Nephron progenitor cell (in vitro differentiated cells): ENCODE results near the gene TLR3.

Source experiments
- DNase-seq: peaks from one replicate; pipeline ENCODE4 v3.0.0; 2021
- H3K27ac Mint-ChIP-seq: 2 replicates; pipeline ENCODE4 v1.8.0; 2021; ENCODE audit warnings: mild to moderate bottlenecking, moderate library complexity, mixed read lengths
- H3K27me3 Mint-ChIP-seq: 2 replicates; pipeline ENCODE4 v1.8.0; 2021; ENCODE audit warnings: mild to moderate bottlenecking, low read depth, mixed read lengths; ENCODE audit not compliant: poor library complexity
- H3K36me3 Mint-ChIP-seq: 2 replicates; pipeline ENCODE4 v1.8.0; 2021; ENCODE audit warnings: low read depth, mixed read lengths
- H3K4me1 Mint-ChIP-seq: 2 replicates; pipeline ENCODE4 v1.8.0; 2021; ENCODE audit warnings: mixed read lengths
- H3K4me3 Mint-ChIP-seq: 2 replicates; pipeline ENCODE4 v1.8.0; 2021; ENCODE audit warnings: mild to moderate bottlenecking, moderate library complexity, mixed read lengths
- H3K9me3 Mint-ChIP-seq: 2 replicates; pipeline ENCODE4 v1.8.0; 2021; ENCODE audit warnings: mild to moderate bottlenecking, moderate library complexity, mixed read lengths
- TF ChIP-seq, protein P1 (sequence below): fragments of 200-600 bp; sonication (generic); IDR thresholded peaks from 2 replicates; pipeline ENCODE4 v1.5.0; 2021; ENCODE audit warnings: antibody characterized with exemption

The TLR3 gene

DNA sequence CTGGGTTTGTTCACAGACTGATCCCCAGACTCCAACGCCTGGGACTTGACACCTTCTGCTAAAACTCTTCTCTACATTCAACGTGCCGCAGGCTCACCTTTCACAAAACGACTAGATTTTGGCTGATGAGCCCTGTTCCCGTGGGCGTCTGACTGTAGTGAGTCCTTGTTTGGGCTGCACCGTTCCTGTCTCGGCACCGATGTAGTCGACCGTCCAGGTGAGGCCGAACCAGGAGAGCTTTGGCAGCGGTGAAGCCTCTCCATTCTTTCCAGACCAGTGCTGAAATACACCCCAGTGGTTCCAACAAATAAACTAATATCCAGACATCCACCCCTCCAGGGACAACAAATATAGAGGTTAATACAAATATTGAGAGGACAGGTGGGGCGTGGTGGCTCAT is 45.0 kb upstream of the TLR3 start:
- H3K36me3 Mint-ChIP-seq = peaks cover 12% of the 10 kb centered on the region
- peaks cover 27% of the 10 kb centered on the region for H3K9me3 Mint-ChIP-seq
- H3K4me1 Mint-ChIP-seq = peaks cover 43% of the 10 kb centered on the region
- peaks cover 18% of the 10 kb centered on the region for H3K27me3 Mint-ChIP-seq
- TF ChIP-seq, protein P1, sequence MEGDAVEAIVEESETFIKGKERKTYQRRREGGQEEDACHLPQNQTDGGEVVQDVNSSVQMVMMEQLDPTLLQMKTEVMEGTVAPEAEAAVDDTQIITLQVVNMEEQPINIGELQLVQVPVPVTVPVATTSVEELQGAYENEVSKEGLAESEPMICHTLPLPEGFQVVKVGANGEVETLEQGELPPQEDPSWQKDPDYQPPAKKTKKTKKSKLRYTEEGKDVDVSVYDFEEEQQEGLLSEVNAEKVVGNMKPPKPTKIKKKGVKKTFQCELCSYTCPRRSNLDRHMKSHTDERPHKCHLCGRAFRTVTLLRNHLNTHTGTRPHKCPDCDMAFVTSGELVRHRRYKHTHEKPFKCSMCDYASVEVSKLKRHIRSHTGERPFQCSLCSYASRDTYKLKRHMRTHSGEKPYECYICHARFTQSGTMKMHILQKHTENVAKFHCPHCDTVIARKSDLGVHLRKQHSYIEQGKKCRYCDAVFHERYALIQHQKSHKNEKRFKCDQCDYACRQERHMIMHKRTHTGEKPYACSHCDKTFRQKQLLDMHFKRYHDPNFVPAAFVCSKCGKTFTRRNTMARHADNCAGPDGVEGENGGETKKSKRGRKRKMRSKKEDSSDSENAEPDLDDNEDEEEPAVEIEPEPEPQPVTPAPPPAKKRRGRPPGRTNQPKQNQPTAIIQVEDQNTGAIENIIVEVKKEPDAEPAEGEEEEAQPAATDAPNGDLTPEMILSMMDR = no peak
- DNase-seq = no peak
- no peak overlapping the region for H3K27ac Mint-ChIP-seq
- no peak overlapping the region for H3K4me3 Mint-ChIP-seq

DNA sequence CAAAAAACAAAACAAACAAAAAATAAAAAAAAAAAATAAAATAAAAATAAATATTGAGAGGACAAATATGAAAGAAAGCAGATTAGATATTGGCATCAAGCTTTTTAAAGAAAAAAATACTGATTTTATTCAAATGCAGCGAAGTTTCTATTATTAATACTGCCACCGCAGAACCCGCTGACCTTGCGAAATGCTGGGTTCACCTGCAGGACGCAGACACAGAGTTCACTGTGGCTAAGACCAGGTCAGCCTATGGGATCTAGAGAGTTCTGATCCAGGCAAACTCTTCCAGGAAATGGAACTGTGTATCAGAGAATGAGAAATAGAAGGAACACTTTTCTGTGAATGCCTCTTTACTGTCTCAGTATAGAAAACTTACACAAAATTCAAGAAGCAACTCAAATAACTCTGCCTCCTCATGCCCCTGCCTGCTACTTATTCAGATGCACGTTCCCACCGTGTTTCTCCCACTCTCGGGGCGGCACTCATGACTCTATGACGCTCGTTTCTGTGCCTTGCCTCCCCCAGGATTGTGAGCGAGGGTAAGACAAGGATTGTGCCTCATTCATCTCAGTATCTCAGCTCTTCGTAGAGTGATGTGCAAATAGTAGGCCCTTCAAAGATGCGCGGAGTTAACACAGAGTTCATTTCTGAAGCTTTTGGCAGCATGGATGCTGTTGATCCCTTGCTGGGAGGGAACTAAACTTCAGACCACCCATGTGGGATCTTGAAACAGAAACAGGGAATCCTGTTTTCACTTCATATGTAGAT is 44.1 kb upstream of the TLR3 start:
- Mint-ChIP-seq H3K4me1 (peaks cover 40% of the 10 kb centered on the region), H3K4me3 (no peak overlapping the region), H3K27ac (no peak overlapping the region), H3K27me3 (peaks cover 20% of the 10 kb centered on the region), H3K9me3 (peaks cover 28% of the 10 kb centered on the region), H3K36me3 (peaks cover 14% of the 10 kb centered on the region)
- TF ChIP-seq, protein P1 = no peak
- DNase-seq = no peak

GRCh38 chr4:186025408-186025690 is 43.6 kb upstream of the TLR3 start:
- TF ChIP-seq, protein P1 = no peak
- H3K36me3 Mint-ChIP-seq = peaks cover 14% of the 10 kb centered on the region
- no peak overlapping the region for H3K4me3 Mint-ChIP-seq
- DNase-seq = no peak
- peaks cover 28% of the 10 kb centered on the region for H3K9me3 Mint-ChIP-seq
- peaks cover 23% of the 10 kb centered on the region for H3K27me3 Mint-ChIP-seq
- peaks cover 40% of the 10 kb centered on the region for H3K4me1 Mint-ChIP-seq
- H3K27ac Mint-ChIP-seq = no peak overlapping the region

DNA sequence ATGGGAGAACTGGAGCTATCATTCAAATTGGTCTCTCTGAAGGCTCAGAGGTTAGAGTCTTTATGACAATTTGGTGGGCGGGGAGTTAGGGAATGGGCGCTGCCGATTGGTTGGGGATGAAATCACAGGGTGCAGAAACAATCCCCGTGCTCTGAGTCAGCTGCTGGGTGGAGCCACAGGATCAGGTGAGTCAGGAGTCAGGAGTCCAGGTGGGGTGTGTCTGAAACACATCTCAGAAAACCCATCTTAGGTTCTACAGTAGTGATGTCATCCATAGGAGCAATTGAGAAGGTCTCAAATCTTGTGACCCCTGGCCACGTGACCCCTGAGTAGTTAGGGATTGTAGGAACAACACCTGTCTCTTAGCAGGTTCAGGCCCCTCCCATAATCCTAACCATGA is 41.6 kb upstream of the TLR3 start:
- peaks cover 14% of the 10 kb centered on the region for H3K36me3 Mint-ChIP-seq
- DNase-seq = no peak
- H3K4me3 Mint-ChIP-seq = no peak overlapping the region
- H3K9me3 Mint-ChIP-seq = peaks cover 33% of the 10 kb centered on the region
- peaks cover 33% of the 10 kb centered on the region for H3K27me3 Mint-ChIP-seq
- H3K27ac Mint-ChIP-seq = no peak overlapping the region
- H3K4me1 Mint-ChIP-seq = peaks cover 40% of the 10 kb centered on the region
- TF ChIP-seq, protein P1 = no peak

DNA sequence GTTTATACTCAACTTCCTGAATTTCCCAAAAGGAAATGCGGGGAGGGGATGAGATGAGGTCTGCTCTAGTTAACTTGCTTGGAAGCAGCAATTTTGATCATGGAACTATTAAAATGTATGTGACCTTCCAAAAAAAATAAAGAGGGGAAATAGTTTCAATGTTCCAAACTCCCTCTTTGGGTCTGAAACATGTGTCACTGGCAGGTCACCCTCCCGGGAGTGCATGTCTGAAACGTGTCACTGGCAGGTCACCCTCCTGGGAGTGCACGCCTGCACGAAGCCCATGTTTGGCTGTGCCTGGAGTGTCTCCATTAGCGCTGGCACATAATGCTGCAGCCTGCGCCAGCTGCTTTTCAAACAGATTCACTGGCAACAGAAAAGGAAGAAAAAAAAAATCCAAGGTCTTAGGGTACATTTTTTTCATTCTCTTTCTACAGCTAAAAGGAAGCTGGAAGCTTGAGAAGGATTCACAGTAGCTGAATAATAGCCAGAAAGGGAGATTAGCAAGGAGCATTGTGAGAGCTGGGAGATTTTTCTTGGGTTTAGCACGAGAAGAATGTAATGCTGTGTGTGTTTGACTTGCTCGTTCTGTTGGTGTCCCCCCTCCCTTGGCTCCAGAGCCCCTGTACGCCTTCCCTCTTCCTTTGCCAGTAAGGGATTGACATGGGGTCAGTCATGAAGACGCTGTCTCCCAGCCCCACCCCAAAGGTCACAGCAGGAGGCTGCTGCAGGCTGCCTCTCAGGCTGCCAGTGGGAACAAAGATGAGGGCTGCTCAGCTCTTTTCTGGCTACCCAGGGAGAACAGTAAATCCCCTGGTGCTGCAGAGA is 39.2 kb upstream of the TLR3 start:
- Mint-ChIP-seq H3K27me3 (peaks cover 33% of the 10 kb centered on the region), H3K4me1 (peaks cover 28% of the 10 kb centered on the region), H3K27ac (no peak overlapping the region), H3K36me3 (peaks cover 17% of the 10 kb centered on the region), H3K4me3 (peak overlapping the region; percentile 17), H3K9me3 (peaks cover 52% of the 10 kb centered on the region)
- TF ChIP-seq, protein P1 = no peak
- DNase-seq = peak; percentile 9
